Posterior cingulate gyrus (tissue), 11 donors: ENCODE data around the gene PCDHA3.
"Not testable (repeated sequence)": the region's sequence is repeated elsewhere in the genome, so short reads cannot be mapped to it uniquely, and the experiment has no call there.

ENCODE experiments used
- DNase-seq, 10 donors: peaks; one replicate each; pipeline versions ENCODE4 v3.0.0 to v3.0.0-alpha.2; 2020 to 2021; ENCODE audit warnings: mixed read lengths in 3 of 10
- intact Hi-C: fragments of 100-400 bp; cut with DNase I; formaldehyde crosslinking; loops from one replicate; pipeline ENCODE4 v1.15.1; 2023

PCDHA3 gene

GRCh38 chr5:140848139-140849102, 47.6 kb downstream of the PCDHA3 start, which contains the start of gene PCDHA9:
TSS of gene PCDHA9 (plus strand) at chr5:140848382. CDS start at chr5:140848496, 114 bp downstream.
- intact Hi-C loops: not testable (repeated sequence)
- peak in 1 of 10 donors; percentile 55 for DNase-seq

GRCh38 chr5:140849831-140850634, 49.2 kb downstream of the PCDHA3 start:
- intact Hi-C loops: not testable (repeated sequence)

More at GRCh38 chr5:140849831-140850634, 49.2 kb downstream of the PCDHA3 start:
- DNase-seq: peak in 1 of 10 donors; percentile 77
